GM18951 (cell line): Measurements from ENCODE around the gene LINC00305.

Experiments used
- POLR2A ChIP-seq: IDR thresholded peaks from 4 replicates; pipeline ENCODE4 v1.6.1; 2011; ENCODE audit warnings: mild to moderate bottlenecking; ENCODE audit not compliant: insufficient read length, insufficient read depth; ENCODE audit errors: extremely low read depth
- in situ Hi-C: fragments of 300-500 bp; cut with MboI; formaldehyde crosslinking; loops from one replicate; pipeline ENCODE4 v1.12.0; 2022; ENCODE audit warnings: low sequenced_read_pairs, mixed read lengths, inconsistent platforms; ENCODE audit not compliant: unreplicated experiment

The LINC00305 gene

GRCh38 chr18:64100116-64100922, 48.6 kb downstream of the LINC00305 start:
- in situ Hi-C loops: no loop called here
- TF ChIP-seq POLR2A: no peak

GRCh38 chr18:64099244-64099643, 49.6 kb downstream of the LINC00305 start:
- in situ Hi-C loops: no loop called here
- TF ChIP-seq POLR2A: no peak

GRCh38 chr18:64097497-64097896, 51.4 kb downstream of the LINC00305 start:
- TF ChIP-seq POLR2A: no peak
- in situ Hi-C loops: no loop called here

DNA sequence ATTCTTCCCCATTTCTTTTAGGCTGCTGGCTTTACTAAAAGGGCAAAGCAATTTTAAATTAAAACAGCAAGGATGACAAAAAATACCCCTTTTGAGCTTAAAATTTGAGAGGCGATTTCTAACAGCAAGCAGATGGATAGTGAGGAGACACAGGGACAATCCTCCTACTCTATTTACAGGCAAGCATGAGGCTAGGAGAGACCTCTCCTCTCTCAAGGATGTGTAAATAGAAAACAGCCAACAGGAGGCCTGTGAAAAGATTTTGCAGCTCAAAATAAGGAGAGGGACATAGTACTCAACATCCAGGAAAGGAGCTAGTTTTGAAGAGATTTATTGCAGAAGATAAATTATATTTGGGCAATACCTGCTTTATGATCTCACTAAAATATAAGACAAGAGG, 53.8 kb downstream of the LINC00305 start:
- no peak for TF ChIP-seq POLR2A
- in situ Hi-C loops: no loop called here

- TF ChIP-seq POLR2A: no peak
- in situ Hi-C loops: no loop called here
Measured at GRCh38 chr18:64094210-64094609, 54.7 kb downstream of the LINC00305 start.

DNA sequence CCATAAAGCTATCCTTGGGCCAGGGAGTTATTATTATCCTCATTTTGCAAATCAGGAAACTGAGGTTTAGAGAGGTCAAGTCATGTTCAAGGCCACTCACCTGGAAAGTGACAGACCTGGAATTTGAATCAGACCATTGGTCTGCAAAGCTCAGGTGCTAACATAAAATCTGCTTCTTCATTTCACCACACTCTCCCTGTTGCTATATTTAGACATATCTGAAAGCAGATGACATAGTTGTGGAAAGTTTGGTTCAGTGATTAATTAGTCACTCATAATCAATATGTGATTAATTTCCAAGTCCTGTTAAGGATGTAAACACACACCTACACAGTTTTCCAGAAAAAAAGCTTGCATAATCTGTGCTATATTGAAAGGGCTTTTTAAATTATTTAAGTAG, 57.4 kb downstream of the LINC00305 start:
- TF ChIP-seq POLR2A: no peak
- in situ Hi-C loops: no loop called here

GRCh38 chr18:64090876-64091275, 58.0 kb downstream of the LINC00305 start:
- in situ Hi-C loops: no loop called here
- TF ChIP-seq POLR2A: no peak

DNA sequence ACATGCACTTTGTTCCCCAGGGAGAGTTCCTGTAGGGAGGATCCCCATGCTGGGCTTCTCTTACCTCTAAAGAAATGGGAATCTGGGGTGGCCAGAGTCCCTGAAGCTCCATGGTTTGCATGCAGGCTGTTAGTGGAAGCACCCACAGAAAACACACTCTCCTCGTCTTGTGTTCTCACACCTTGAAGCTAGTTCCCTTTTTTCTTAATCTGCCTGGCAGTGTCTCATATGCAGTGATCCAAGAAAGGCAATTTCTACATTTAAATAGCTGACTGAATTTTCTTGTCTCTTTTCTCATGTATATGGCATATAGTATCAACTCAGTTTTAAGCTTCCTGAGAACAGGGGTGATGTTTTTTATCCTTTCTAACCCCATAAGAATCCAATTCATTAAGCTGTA, 65.0 kb downstream of the LINC00305 start:
- in situ Hi-C loops: no loop called here
- TF ChIP-seq POLR2A: no peak

DNA sequence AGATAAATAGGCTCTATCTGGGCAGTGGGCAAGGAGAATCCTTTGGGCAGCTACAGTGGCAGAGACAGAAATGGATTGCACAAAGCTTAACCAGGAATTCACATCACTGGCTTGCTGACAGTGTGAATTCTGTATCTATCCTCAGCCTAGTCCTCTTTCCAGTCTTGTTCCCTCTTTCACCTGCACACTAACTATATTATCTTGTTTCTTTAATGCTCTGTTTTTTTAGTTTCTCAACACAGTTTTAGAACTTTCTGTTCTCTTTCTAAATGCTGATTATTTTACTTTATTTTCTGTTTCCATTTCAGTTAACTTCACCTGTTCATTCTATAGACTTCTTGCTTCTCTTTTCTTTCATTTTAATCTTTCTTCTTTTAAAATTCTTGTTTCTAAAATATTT, 66.4 kb downstream of the LINC00305 start:
- in situ Hi-C loops: no loop called here
- no peak for TF ChIP-seq POLR2A

DNA sequence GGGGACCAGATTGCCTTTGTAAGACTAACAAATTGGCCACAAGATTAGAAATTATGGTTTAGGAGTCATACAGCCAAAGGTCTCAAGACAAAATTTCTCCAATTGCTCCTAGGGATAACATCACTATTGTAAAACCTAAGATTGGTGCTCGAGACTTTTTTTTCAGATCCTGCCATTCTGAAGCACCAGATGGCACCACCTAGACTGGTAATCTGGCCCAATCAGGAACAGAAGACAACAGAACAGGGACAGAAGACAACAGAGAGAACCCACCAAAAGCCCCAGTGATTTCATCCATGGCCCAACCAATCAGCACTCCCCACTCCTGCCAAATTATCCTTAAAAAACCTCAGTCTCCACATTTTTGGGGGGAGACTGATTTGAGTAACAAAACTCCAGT, 66.8 kb downstream of the LINC00305 start:
- in situ Hi-C loops: no loop called here
- no peak for TF ChIP-seq POLR2A

GRCh38 chr18:64073971-64074370, 74.9 kb downstream of the LINC00305 start:
- no peak for TF ChIP-seq POLR2A
- in situ Hi-C loops: no loop called here

GRCh38 chr18:64055019-64055418, 93.9 kb downstream of the LINC00305 start:
- TF ChIP-seq POLR2A: no peak
- in situ Hi-C loops: no loop called here

DNA sequence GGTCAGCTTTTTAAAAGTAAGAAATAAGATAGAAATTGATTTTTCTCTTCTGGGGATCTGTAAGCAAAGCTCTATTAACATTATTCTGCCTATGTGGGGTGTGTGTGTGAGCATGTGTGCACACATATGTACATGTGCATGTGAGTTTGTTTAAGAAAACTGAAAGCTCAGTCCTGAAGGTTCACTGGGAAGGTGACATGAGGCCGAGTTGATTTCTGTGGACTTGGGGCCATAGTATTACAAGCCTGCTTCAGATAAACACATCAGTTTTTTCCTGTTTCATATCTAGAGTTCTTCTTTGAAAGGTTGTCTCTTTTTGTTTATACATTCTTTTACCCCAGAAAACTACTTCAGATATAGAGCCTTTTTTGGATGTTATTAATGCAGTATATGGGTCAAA, 95.6 kb downstream of the LINC00305 start:
- in situ Hi-C loops: no loop called here
- TF ChIP-seq POLR2A: no peak

DNA sequence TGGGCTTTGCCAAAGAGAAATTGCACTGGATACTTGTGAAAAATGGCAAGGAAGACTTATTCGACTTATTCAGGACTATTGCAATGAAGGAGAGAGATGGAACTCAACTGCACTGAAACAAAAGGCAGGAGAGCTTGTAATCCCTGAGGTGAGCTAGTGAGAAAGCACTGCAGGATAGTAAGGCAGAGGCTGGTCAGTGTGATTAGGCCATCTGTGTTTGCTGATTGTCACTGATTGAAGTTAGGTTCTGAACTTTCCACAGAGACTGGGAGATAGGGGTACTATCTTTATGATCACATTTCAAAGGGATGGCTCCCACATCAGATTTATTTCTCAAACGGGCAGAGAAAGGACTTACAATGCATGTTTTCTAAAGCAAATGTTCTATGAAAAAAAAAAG, 96.1 kb downstream of the LINC00305 start:
- TF ChIP-seq POLR2A: no peak

More for the DNA sequence above, 96.1 kb downstream of the LINC00305 start:
- in situ Hi-C loops: no loop called here
